Measurements from ENCODE around the gene DLEC1. TPM values are rescaled to one million over a fixed set of nuclear protein-coding genes. Genes with fewer than 3 reads are reported as not detected.

The DLEC1 gene
- total RNA-seq, 1 donor from 2014 or later, result 0.10 TPM

DNA sequence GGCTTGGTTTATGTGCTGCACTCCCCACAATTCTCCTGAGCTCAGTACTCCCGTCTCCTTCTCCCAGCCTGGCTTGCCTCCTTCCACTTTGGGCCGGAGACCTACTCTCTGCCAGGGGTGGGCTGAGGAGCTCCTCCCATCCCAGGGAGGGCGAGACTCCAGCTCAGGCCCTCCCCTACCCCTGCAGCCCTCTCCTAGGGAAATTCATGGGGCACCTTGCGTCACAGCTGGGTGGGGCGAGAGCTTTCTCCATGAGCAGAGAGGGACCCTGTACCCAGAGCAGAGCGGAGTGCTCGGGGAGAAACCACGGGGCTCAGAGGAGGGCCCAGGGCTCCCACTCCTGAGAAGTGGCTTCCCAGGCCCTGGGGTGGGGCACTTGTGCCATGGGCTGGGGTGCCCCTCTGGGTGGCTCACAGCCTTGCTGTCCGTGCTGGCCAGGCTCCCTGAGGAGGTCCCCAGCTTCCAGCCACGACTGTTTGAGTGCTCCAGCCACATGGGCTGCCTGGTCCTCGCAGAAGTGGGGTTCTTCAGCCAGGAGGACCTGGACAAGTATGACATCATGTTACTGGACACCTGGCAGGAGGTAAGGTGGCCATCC lies 35.1 kb upstream of the DLEC1 start:
- no peaks in the 10 kb centered on the region for H3K9me3 Mint-ChIP-seq

DNA sequence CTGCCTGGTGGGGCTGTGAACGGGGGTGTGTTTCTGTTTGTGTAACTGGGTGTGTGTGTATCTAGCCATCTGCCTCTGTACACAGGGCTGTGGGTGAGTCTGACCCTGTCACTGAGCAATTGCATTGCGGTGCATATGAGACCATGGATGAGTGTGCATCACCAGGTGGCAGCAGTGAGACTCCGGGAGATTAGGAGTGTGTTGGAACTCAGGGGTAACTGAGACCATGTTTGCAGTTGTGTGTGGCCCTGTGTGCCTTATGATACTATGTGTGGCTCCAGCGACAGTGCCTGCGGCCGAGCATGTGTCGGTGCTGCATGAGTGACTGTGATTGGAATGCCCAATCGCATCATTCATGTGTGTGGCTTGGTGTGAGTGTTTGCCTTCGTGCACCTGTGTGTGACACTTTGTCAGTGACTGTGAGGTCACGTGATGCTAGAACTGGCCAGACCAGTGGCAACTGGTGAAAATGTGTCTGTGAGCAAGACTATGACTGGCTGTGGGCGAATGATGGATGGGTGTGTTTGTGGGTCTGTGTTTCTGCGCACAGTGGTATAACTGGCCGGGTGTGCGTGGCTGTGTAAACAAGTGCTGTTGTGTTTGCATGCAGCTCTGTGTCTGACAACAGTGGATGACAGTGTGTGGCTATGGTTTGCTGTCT lies 34.5 kb upstream of the DLEC1 start:
- no peak overlapping the region for H3K27ac Mint-ChIP-seq

More for the DNA sequence above, 35.1 kb upstream of the DLEC1 start:
- Mint-ChIP-seq H3K4me1 (ENCODE audit: low read depth) (peaks cover 29% of the 10 kb centered on the region), H3K27ac (no peak overlapping the region), H3K4me3 (no peak overlapping the region), H3K36me3 (ENCODE audit: low read depth) (peaks cover 14% of the 10 kb centered on the region), H3K27me3 (ENCODE audit: insufficient read depth) (no peaks in the 10 kb centered on the region)
- intact Hi-C loops (cut with micrococcal nuclease), result loop anchor here (1.0 kb wide), 1 partner anchor 30 kb away; no protein-coding TSS in a partner anchor
- DNase-seq (ENCODE audit: low spot score), result no peak

DNA sequence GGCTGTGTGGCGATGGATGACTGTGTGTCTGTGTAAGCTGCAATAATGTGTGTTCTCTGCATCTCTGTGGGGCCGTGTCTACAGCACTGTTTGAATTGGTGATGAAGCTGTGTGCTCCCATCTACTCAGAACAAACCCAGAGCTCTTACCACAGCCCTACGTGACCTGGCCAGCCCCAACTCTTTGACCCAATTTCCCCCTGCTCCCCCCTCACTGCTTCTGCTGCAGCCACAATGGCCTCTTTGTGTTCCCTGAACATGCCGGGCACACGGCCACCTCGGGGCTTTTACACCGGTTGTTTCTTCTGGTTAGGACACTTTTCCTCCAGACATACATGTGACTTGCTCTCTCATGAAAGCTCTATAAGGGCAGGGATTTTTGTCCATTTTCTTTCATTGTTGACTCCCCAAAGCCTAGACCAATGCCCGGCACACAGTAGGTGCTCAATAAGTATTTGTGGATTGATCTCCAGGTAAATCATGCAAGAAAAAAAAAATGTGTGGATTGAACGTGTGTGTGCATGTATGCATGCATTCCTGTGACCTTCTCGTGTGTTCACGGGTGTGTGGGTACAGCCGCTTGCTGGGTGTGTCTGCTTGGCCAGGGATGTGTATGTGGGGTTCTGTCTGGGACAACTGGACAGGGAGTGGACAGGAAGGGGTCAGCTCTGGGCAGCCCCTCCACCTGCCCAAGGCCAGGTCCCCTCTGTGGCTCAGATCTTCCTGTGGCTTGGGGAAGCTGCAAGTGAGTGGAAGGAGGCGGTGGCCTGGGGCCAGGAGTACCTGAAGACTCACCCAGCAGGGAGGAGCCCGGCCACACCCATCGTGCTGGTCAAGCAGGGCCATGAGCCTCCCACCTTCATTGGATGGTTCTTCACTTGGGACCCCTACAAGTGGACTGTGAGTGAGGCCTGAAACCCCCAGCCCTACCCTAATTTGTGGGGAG lies 33.7 kb upstream of the DLEC1 start:
- Mint-ChIP-seq H3K4me1 (ENCODE audit: low read depth) (peaks cover 20% of the 10 kb centered on the region), H3K4me3 (no peak overlapping the region), H3K27me3 (ENCODE audit: insufficient read depth) (no peaks in the 10 kb centered on the region), H3K27ac (no peak overlapping the region), H3K36me3 (ENCODE audit: low read depth) (peaks cover 10% of the 10 kb centered on the region), H3K9me3 (no peaks in the 10 kb centered on the region)
- DNase-seq (ENCODE audit: low spot score), result no peak
- intact Hi-C loops (cut with micrococcal nuclease), result no loop called here

More for the DNA sequence above, 34.5 kb upstream of the DLEC1 start:
- H3K4me1 Mint-ChIP-seq (ENCODE audit: low read depth), result peaks cover 23% of the 10 kb centered on the region
- no peaks in the 10 kb centered on the region for H3K9me3 Mint-ChIP-seq
- intact Hi-C loops (cut with micrococcal nuclease), result no loop called here
- H3K27me3 Mint-ChIP-seq (ENCODE audit: insufficient read depth), result no peaks in the 10 kb centered on the region
- H3K36me3 Mint-ChIP-seq (ENCODE audit: low read depth), result peaks cover 12% of the 10 kb centered on the region
- H3K4me3 Mint-ChIP-seq, result no peak overlapping the region
- DNase-seq (ENCODE audit: low spot score), result peak; percentile 31

GRCh38 chr3:38006031-38006430 lies 33.0 kb upstream of the DLEC1 start:
- Mint-ChIP-seq H3K27ac (no peak overlapping the region), H3K4me1 (ENCODE audit: low read depth) (peaks cover 20% of the 10 kb centered on the region), H3K27me3 (ENCODE audit: insufficient read depth) (no peaks in the 10 kb centered on the region), H3K9me3 (no peaks in the 10 kb centered on the region), H3K4me3 (no peak overlapping the region), H3K36me3 (ENCODE audit: low read depth) (peaks cover 10% of the 10 kb centered on the region)
- intact Hi-C loops (cut with micrococcal nuclease), result no loop called here
- DNase-seq (ENCODE audit: low spot score), result no peak

DNA sequence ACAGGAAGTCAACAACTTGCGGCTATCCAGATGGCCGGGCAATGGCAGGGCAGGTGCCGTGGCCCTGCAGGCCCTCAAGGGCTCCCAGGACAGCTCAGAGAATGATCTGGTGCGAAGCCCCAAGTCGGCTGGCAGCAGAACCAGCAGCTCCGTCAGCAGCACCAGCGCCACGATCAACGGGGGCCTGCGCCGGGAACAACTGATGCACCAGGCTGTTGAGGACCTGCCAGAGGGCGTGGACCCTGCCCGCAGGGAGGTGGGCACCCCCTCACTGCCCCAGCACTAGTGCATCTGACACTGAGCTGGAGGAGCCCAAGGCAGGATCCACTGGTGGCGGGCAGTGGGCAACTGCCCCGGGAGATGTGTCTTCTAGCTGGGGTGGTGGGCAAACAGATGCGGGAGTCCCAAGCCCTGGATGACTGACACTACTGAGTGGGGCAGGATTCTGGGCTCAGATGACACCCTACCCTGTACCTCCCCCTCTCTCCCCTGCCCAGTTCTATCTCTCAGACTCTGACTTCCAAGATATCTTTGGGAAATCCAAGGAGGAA lies 32.5 kb upstream of the DLEC1 start:
- intact Hi-C loops (cut with micrococcal nuclease), result no loop called here

DNA sequence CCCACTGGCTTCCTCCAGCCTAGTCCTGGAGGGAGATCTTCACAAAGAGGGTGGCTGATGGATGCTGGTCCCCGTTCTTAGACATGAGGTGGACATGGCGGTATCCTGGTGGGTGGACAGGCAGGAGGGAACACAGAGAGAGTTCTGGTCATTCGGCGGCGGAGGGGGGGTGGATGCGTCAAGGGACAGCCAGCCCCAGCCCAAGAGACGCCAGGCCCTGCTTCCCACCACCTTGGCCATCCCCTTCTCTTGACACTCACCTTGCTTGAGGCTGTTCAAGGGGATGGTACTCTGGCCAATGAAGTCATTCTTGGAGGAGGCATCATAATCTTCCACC lies 31.3 kb upstream of the DLEC1 start:
- Mint-ChIP-seq H3K27me3 (ENCODE audit: insufficient read depth) (no peaks in the 10 kb centered on the region), H3K27ac (no peak overlapping the region)

More for the DNA sequence above, 32.5 kb upstream of the DLEC1 start:
- Mint-ChIP-seq H3K36me3 (ENCODE audit: low read depth) (peaks cover 10% of the 10 kb centered on the region), H3K27ac (no peak overlapping the region), H3K27me3 (ENCODE audit: insufficient read depth) (no peaks in the 10 kb centered on the region), H3K4me1 (ENCODE audit: low read depth) (peaks cover 20% of the 10 kb centered on the region), H3K4me3 (no peak overlapping the region), H3K9me3 (no peaks in the 10 kb centered on the region)
- no peak for DNase-seq (ENCODE audit: low spot score)

DNA sequence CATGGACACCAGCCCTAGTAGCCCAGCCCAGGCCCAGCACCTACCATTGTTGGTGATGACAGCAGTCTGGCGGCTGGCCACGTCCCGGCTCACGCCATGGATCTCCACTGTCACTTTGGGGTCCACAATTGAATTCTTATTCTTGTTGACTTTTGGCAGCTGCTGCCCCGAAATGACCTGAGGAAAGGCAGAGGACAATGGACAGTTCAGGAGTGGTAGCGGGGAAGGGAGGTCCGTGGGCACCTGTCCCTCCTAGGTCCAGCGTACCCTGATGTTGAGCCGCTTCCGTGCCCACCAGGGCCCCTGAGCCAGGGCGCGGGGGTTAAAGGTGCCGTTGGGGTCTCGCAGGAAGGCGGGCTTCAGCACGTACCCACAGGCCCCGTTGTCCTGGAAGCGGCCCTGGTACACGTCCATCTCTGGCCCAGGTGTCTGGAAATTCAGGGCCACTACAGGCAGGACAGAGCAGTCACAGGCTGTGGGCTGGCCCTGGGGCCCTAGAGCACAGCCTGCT lies 30.8 kb upstream of the DLEC1 start:
- DNase-seq (ENCODE audit: low spot score), result no peak
- Mint-ChIP-seq H3K4me3 (no peak overlapping the region), H3K27ac (no peak overlapping the region), H3K9me3 (no peaks in the 10 kb centered on the region), H3K4me1 (ENCODE audit: low read depth) (peaks cover 15% of the 10 kb centered on the region), H3K36me3 (ENCODE audit: low read depth) (peaks cover 8% of the 10 kb centered on the region), H3K27me3 (ENCODE audit: insufficient read depth) (no peaks in the 10 kb centered on the region)
- intact Hi-C loops (cut with micrococcal nuclease), result no loop called here

More for the DNA sequence above, 31.3 kb upstream of the DLEC1 start:
- Mint-ChIP-seq H3K9me3 (no peaks in the 10 kb centered on the region), H3K4me3 (no peak overlapping the region), H3K36me3 (ENCODE audit: low read depth) (peaks cover 10% of the 10 kb centered on the region), H3K4me1 (ENCODE audit: low read depth) (peaks cover 20% of the 10 kb centered on the region)
- intact Hi-C loops (cut with micrococcal nuclease), result no loop called here
- DNase-seq (ENCODE audit: low spot score), result no peak

- H3K4me1 Mint-ChIP-seq (ENCODE audit: low read depth), result peaks cover 10% of the 10 kb centered on the region
- DNase-seq (ENCODE audit: low spot score), result no peak
- intact Hi-C loops (cut with micrococcal nuclease), result no loop called here
- peaks cover 8% of the 10 kb centered on the region for H3K36me3 Mint-ChIP-seq (ENCODE audit: low read depth)
- no peaks in the 10 kb centered on the region for H3K9me3 Mint-ChIP-seq
- no peak overlapping the region for H3K27ac Mint-ChIP-seq
- H3K27me3 Mint-ChIP-seq (ENCODE audit: insufficient read depth), result no peaks in the 10 kb centered on the region
- no peak overlapping the region for H3K4me3 Mint-ChIP-seq
Measured at GRCh38 chr3:38008971-38009580, 29.9 kb upstream of the DLEC1 start.

DNA sequence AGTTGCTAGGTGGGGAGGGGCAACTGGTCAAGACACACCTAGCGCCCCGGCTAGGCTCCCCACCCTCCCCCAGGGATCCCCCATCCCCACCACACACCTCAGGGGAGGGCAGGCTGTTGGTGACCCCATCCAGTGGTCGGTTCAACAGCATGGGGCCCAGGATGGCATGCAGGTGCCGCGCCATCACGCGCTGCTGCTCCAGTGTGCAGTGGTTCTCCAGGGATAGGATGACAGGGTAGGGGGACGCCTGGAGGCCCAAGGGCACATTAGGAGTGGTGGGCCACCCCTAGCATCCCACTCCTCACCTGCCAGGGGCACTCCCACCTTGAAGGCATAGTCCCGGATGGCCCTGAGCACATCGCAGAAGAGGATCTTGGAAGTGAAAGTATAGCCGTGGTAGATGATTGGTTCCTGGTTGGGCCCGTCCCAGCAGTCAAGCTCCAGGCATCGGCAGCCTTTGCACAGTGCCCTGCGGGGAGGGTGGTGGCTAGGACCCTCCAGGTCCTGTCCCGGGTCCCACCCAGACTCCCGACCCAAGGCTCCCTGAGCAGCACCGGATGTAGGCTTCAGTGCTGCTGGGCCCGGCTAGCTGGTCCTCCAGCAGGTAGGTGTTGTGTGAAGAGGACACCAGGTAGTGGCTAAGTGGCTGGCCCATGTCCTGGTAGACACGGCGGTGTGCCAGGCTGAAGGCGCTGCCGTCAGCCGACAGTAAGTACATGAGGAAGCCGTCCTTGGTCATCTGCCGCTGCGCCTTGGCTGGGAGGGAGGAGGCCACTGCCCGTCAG lies 29.0 kb upstream of the DLEC1 start:
- Mint-ChIP-seq H3K27ac (no peak overlapping the region), H3K9me3 (no peaks in the 10 kb centered on the region)

GRCh38 chr3:38011111-38011510 lies 27.9 kb upstream of the DLEC1 start:
- no peaks in the 10 kb centered on the region for H3K9me3 Mint-ChIP-seq
- peaks cover 13% of the 10 kb centered on the region for H3K36me3 Mint-ChIP-seq (ENCODE audit: low read depth)
- no peak overlapping the region for H3K27ac Mint-ChIP-seq
- no peaks in the 10 kb centered on the region for H3K27me3 Mint-ChIP-seq (ENCODE audit: insufficient read depth)
- no peak for DNase-seq (ENCODE audit: low spot score)
- no peak overlapping the region for H3K4me3 Mint-ChIP-seq
- intact Hi-C loops (cut with micrococcal nuclease), result no loop called here
- no peaks in the 10 kb centered on the region for H3K4me1 Mint-ChIP-seq (ENCODE audit: low read depth)

More for the DNA sequence above, 29.0 kb upstream of the DLEC1 start:
- intact Hi-C loops (cut with micrococcal nuclease), result no loop called here
- no peak for DNase-seq (ENCODE audit: low spot score)
- Mint-ChIP-seq H3K27me3 (ENCODE audit: insufficient read depth) (no peaks in the 10 kb centered on the region), H3K4me1 (ENCODE audit: low read depth) (peaks cover 1% of the 10 kb centered on the region), H3K36me3 (ENCODE audit: low read depth) (peaks cover 5% of the 10 kb centered on the region), H3K4me3 (no peak overlapping the region)

DNA sequence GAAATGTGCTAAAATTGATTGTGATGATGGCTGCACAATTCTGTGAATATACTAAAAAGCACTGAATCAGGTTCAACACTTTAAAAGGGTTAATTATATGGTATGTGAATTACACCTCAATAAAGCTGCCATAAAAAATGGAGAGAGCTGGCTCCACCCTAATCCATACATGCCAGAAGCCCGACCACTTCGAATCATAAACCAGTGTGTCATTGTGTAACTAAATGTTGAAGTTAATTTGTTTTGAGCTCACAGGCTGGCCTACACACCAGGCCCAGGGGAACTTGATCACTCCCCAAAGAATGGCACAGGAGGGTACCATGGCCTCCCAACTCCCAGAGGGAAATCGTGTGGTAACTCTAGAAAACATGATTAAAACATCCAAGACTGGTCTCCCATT lies 23.5 kb upstream of the DLEC1 start:
- peaks cover 4% of the 10 kb centered on the region for H3K9me3 Mint-ChIP-seq
- DNase-seq (ENCODE audit: low spot score), result no peak
- intact Hi-C loops (cut with micrococcal nuclease), result no loop called here
- H3K4me1 Mint-ChIP-seq (ENCODE audit: low read depth), result no peaks in the 10 kb centered on the region
- no peak overlapping the region for H3K27ac Mint-ChIP-seq
- H3K4me3 Mint-ChIP-seq, result no peak overlapping the region
- peaks cover 24% of the 10 kb centered on the region for H3K36me3 Mint-ChIP-seq (ENCODE audit: low read depth)
- H3K27me3 Mint-ChIP-seq (ENCODE audit: insufficient read depth), result no peaks in the 10 kb centered on the region

DNA sequence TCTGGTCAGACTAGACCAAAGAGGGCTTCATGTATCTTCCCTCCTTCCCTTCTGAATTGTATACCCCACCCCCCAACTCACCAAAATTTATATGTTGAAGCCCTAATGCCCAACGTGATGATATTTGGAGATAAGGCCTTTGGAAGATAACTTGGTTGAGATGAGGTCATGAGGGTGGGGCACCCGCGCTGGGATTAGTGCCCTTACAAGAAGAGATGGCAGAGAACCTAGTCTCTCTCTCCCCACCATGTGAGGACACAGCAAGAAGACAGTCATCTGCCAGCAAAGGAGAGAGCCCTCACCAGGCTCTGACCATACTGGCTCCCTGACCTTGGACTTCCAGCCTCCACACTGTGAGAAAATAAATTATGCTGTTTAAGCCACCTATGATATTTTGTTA lies 23.0 kb upstream of the DLEC1 start:
- no peaks in the 10 kb centered on the region for H3K27me3 Mint-ChIP-seq (ENCODE audit: insufficient read depth)
- H3K9me3 Mint-ChIP-seq, result peaks cover 4% of the 10 kb centered on the region
- H3K36me3 Mint-ChIP-seq (ENCODE audit: low read depth), result peaks cover 24% of the 10 kb centered on the region
- H3K27ac Mint-ChIP-seq, result no peak overlapping the region
- no peak overlapping the region for H3K4me3 Mint-ChIP-seq
- no peaks in the 10 kb centered on the region for H3K4me1 Mint-ChIP-seq (ENCODE audit: low read depth)
- DNase-seq (ENCODE audit: low spot score), result no peak
- intact Hi-C loops (cut with micrococcal nuclease), result no loop called here
